SKM-1 (cell line): ENCODE data around the gene CCNB2.
"Not testable (repeated sequence)": the region's sequence is repeated elsewhere in the genome, so short reads cannot be mapped to it uniquely, and the experiment has no call there.

Source experiments
- DNase-seq: peaks from one replicate; lab custom pipeline; 2025; ENCODE audit not compliant: unreplicated experiment; lab: John Stamatoyannopoulos, UW

CCNB2 gene

DNA sequence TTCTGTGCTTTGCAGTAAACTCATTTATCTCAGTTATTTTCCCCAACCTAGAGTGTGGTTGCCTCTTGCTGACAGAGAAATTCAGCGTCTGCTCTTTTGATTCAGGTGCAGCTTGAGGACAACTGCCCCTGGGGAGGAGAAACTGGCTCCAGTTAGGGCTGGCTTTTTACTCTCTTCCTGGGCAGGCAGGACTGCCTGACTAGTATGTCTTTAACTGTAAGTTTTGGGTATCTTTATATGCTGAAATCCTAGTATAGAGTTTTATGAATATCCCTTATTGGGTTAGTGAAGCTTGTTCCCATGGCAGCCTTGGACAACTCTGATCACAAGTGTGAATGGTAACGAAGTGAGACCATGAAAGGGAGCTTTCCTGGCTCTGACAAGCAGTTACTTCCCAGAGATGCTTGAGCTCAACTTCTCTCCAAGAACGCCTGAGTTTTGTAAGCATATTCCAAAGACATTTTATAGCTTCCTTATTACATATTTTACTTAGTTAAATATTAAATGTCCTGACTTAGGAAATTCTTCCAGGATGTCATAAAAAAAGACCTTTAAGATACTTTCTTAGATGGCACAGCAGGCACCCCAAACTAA is 27.1 kb downstream of the CCNB2 start:
- DNase-seq, result no peak

DNA sequence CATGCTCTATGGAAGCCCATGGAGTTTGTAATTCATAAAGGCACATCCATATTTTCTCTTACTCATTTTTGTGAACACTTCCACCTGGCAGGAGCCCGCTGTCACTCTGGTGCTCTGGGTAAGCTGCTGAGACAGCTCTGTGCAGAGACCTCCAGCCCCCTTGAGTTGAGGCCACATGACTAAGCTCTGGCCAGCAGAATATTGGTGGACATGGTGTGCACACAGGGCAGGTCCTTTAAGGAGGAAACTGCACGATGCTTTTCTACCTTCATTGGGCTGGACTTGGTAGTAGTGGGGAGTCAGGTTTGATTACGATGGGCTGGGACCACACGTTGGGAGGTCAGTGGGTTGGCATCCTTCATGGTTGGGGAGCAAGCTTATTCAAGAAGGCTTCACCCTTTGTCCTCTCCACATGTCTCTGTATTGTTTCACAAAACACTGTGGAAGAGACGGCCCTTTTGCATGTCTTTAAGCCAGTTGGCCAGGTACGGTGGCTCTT is 29.0 kb downstream of the CCNB2 start:
- no peak for DNase-seq

DNA sequence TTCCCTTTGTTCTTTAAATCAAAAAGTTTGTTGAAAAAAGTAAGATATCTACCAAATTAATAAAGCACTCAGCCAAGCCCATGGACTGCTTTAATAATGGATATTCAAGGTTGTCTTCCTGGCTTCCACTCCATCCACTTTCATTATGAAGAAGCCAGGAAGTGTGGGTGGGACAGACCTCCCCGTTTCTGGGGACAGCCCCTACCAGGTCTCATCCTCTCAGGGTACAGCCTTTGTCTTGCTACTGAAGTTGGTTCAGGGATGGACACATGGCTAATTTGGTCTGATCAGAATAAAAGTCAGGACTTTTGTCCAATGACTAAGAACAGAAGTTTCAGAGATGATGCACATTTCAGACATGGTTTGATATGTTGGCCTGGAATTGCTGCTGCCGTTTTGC is 32.6 kb downstream of the CCNB2 start:
- DNase-seq, result no peak

DNA sequence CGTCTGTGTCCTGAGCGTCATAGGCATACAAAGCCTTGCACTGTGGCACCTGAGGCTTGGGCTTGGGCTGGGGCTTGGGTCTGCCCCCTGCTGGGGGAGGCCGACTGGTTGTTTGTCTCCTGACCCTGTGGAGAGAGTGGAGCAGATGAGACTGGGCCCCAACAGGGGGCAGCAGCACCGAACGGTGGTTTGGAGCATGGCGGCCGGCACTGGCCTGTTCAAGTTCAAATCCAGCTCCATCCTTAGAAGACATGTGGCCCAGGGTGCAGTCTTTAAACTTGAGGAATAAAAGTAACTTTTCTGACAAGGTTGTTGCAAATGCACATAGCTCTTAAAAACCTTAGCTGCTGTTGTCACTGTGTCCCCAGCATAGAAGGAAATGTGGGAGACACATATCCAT is 33.3 kb downstream of the CCNB2 start:
- DNase-seq, result peak; percentile 53

DNA sequence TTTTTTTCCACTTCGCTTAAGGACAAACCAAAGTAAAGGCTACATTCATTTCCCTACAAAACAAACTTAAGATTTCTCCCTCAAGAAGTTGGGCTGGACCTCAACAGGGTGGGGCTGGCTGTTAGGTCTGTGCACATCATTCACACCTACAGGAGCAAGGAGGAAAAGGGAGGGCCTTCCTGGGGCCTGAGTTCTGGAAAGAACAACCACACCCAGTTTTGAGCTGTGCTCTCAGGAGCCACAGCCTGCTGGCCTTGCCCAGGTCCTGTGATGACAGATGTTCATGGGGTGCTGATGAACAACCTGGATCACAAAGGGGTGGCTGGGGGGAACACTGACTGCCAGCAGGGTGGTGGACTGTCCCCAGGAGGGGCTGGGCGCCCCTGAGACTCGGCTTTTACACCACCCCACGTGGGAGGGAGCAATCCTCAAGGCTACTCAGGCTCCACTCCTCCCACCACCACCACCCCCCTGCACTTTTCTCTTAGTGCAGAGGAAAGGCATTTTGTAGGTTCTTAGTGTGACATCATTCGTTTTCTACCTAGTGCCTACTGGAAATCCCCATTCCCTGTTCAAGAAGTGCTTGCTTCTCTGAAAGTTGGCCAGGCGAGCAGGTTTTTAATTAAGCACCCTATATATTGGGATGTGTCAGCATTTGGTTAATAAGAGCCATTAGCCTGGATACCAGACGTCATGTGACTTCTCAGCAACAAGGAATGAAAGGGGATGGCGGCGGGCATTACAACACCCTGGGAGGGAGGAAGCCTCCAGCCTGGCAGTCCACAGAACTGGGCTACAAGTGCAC is 35.7 kb downstream of the CCNB2 start:
- DNase-seq, result no peak

DNA sequence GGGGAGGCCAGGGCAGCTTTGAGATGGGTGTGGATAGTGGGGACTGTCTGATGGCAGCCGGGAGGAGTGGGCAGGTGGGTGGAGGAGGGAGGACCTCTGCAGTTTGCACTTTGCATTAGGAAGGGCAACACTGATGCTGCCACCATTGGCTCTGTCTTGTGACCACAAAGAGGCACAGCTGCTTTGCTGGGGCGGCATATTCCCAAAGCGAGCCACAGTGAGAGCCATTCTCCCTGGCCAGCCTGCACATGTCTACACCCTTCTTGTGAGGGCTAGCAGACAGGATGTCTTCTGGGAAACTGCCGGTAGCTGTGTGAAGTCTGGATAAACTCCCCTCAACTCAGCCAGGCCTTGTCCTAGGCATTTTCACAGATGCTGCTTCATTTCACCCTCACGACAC is 38.3 kb downstream of the CCNB2 start:
- DNase-seq, result no peak

DNA sequence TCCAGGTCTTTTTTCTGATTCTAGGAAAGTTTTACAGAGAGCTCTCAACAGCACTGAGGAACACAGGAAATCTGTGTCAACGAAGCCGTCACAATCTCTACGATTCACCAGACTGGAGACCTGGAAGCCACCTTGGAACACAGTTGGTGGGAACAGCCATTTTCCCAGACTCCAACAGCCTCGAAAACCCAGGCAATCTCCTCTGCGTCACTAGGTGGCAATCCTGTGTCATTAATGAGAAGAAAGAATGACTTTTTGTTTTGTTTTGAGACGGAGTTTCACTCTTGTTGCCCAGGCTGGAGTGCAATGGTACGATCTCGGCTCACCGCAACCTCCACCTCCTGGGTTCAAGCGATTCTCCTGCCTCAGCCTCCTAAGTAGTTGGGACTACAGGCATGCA is 39.6 kb downstream of the CCNB2 start:
- DNase-seq, result not testable (repeated sequence)

DNA sequence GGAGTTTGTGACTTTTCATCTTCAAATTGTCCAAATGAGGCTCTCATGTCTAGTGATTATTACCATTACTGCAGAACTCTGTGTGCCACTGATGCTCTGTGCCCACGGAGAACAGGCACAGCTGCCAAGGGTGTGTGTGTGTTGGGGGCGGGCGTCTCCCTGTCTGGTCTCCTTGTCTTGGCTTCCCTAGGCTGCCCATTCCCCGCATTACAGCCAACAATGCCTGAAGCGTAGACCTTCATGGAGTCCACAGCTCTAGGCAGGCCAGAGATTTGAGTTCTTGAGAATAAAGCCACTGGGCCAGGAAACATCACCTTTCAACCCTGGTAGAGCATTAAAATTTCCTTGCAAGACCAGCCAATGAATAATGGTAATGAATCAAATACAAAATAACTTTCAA is 42.7 kb downstream of the CCNB2 start:
- no peak for DNase-seq

DNA sequence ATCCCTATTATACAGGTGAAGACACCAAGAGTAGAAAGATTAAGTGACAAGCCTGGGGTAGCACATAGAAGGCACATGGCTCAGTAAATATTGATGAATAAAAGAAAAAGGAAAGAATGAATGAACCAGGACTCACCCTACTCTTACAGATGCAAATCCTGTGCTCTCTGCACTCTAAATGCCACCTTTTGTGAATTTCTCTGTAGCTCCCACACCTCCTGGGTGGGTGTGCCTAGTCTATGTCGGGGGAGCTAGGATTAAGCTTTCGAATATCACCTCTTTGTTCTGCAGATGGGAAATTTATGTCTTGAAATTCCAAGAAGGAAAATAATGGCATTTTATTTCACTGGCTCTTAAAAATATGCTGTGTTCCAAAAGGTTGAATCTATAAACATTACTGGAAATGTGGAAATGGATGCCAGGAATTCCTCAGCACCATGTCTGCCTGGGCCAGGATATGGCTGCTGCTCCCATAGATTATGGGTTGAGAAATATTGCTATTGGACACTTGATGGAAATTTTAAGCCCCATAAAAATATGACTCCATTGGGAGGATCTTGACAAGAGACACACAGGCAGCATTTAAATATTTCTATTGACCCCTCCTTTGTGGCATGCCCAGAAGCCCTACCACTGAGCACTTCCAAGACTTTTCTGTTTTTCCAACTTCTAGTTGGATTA is 43.3 kb downstream of the CCNB2 start:
- no peak for DNase-seq

DNA sequence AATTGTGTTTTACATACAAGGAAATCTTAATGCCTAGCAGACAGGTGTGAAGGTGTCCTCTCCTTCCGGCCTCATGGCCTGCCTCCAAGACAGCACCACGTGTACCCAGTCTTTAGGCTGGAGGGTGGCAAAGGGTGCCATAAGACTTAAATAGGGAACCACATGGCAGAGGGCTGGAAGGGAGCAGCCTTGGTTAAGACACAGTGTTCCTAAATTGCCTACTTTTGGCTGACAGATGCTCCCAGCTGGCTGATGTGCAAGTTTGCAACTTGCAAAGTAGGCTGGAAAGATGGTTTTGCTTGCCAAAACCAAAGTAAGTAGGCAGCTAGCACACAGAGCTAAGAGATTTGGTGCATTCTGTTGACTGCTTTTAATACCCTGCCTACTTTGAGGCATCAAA is 45.2 kb downstream of the CCNB2 start:
- DNase-seq, result no peak

DNA sequence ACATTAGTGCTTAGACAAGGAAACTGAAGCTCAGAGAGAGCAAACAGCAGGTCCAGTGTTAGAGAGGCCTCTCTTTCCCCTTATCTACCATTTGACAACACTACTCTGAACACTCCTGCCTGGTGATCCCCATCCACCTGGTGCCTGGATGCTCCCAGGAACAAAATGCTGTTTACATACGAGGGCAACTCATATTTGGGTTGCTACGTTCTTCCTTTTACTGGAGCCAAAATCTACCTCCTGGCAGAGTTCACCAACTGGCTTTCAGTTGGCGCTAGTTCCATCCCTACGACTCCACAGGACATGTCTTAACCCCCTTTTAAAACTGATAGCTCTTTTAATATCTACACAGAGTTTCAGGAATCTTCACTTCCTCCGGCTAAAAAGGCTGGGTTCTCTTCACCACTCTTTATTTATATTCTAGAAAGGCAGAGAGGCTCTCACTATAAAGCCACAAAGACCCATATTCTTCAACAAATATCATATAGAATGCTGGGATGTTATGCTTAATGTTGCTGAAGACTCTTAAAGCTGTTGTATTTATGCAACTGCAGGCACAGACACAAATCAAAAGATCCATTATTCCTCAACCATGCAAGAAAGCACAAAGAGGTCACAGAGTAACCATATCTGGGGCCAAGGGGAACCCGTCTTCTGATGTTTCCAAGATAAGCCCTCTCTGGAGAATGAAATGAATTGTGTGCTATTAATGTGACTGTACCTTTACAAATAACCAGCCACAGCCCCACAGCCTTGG is 47.9 kb downstream of the CCNB2 start:
- DNase-seq, result no peak

DNA sequence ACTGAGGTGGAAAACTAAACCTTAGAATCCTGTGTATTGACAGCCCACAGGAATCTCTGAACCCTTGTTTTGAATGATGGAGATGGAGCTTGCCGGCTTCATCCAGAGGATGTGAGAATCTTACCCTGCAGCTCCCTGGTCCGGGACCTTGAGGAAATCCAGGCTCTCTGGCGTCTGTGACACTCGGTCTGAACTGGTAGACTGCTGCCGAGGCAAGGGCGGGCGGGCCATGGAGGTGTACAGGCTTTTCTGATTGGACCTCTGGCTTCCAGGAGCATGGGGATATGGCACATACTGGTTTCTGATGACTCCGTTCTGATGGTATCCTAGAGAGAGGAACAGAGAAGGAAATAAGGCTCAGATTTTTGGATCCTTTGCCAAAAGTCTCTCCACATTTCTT is 48.5 kb downstream of the CCNB2 start:
- no peak for DNase-seq

DNA sequence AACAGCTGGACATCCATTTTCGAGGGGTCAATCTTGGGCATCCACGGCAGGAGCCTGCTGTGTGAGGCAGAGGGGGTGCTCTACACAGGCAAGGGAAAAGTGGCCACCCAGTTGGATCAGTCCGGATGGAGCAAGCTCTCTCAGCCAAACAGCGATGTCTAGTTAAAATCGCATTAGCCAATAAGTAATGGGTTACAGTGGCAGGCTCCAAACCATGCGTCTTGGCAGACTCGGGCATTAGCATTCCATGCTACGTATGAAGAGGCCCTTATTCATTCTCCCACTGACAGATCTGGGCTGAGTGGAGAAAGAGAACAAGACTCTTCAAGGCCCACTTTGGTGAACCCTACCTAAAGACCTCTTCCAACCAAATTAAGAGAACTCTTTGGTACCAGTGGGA is 49.3 kb downstream of the CCNB2 start:
- DNase-seq, result no peak

DNA sequence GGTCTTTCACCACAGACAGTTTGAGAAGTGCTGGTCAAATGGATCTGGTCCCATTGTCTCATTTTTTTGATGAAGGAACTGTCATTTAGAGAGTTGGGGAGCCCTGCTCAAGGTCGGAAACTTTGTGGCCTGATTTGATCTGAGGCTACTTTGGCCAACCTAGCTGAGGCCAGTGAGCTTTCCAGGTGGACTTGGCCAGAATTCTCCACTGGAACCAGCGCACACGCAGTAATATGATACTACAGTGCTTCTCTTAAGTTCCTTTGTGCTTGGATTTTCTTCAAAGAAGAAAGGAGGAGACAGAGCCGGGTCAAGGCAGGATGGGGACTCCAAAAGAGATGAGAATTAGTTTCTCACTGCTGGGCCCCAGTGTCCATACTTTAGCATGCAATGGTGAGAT is 50.5 kb downstream of the CCNB2 start:
- no peak for DNase-seq

DNA sequence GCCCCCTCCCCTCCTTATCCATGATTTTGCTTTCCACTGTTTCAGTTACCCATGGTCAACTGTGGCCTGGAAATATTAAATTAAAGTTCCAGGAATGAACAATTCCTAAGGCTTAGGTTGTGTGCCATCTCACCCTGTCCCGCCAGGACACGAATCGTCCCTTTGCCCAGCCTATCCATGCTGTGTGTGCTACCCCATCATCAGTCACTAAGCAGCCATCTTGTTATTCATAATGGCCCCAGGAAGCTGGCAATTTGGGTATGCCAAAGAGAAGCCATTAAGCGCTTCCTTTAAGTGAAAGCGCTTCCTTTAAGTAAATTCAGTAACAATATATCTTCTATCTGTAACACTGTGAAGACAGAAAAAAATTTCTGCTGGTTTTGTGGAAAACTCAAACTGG is 52.5 kb downstream of the CCNB2 start:
- no peak for DNase-seq

DNA sequence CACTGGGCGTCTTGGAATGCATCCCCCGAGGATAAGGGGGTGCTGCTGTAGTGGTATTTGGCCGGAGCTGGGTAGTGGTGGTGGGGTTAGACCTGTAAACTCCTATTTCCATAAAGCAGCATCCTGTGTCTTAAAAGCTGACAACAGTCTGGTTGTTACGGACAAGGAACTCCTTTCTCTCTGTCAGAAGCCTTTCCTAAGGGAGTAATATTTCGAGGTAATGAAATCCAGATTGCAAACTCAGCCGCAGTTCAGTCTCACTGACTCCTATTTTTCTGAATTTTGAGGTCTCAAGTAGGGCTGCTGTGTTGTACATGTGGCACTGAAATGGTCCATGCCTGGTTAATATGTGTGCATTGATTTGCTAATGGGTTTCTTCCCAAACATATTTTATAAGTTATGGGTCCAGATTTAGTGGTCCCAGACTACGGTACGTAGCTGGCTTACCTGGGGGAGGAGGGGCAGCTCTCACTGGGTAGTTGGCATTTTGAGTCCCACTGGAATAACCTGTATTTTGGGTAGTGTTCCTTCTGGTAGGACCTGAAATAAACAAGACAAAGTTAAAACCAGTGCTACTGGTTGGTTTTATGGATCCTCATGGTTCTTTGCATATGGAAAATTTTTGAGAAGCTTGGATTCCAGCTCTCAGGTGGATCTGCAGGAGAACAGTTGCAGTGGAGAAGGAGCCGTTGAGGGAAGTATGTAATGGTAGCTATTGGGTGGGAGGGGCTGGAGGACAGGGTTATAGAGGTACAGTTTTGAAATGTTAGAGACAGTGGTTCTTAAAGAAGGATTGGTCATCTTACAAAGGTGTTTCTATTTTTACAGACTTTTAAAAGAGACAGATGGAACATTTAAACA is 53.1 kb downstream of the CCNB2 start:
- no peak for DNase-seq

DNA sequence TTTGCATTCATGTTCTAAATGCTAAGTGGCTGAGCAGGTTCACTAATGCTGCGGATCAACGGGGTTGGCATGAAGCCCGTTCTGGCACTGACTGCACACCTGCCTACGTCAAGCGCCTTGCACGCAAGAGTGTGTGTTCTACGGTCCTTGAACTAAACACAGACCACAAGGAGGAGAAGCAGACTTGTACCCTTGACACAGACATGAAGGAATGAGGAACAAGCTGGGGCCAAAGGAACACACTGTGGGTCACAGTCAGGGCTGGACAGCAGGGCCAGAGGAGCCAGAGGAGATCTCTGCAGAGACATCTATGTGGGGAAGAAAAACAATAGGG is 53.7 kb downstream of the CCNB2 start:
- DNase-seq, result peak; percentile 26

DNA sequence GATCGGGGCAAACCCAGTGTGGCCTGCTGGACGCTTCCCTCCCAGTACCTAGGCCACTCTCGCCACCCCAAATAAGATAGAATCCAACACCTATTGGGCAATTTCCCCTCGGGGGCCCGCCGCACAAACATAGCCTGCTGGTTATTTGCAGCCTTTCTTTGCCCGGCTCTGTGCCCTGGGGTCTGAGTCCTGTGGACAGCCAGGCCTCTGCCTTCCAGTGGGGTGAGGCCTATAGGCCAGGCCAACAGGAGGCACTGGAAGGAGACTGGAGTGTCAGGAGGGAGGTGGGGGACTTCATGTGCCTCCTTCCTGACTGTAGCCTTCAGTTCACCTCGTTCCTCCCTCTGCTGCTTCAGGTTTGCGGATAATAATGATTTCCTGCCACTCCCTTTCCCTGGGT is 54.3 kb downstream of the CCNB2 start:
- DNase-seq, result no peak

DNA sequence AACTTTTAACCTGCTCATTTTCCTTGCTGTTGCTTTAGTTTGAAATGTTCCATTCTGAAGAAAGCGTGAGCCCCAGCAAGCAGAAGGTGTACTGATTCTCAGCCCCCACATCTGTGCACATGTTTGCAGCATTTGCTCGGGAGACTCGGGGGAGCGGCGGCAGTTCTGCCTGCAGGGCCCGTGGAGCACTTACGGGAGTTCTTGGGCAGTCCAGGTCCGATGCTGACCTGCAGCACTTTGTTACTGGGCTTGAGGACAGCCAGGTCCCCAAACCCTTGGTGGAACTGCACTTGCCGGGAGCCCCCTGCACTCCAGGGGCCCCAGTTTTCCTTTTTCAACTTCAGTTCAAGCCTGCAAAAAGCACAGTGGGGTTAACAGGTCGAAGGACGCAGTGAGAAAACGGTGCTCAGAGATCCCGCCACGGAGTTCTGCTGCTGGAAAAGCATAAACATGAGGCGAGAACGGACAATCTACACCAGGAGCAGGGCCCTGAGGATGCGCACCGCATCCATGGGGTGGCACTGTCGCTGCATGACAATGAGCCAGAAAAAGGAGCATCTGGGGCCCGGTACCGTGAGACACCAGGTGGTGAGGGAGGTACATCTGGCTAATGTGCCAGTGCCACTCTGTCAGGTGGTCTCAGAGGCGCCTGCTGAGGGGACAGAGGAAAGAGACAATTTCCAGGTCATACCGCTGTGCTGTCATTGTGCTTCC is 56.1 kb downstream of the CCNB2 start:
- DNase-seq, result no peak

DNA sequence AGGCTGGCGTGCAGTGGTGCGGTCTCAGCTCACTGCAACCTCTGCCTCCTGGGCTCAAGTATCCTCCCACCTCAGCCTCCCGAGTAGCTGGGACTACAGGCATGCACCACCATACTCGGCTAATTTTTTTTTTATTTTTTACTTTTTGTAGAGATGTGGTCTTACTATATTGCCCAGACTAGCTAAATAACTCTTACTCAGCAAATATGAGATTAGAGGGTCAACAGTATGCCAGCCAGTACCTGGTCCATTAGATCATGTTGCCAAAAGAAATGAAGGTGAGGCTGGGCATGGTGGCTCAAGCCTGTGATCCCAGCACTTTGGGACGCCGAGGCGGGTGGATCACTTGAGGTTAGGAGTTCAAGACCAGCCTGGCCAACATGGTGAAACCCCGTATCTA is 57.1 kb downstream of the CCNB2 start:
- DNase-seq, result not testable (repeated sequence)
